Measurements from ENCODE around the gene RPL35.

GRCh38 chr9:124834591-124834990, 27.2 kb downstream of the RPL35 start:
- TF ChIP-seq CTCF (conservative IDR thresholded peaks at IDR 0.05 in 1 of 2, IDR thresholded peaks at IDR 0.05 in 1 of 2; ENCODE audit: low read depth in 1 of 2, low read length in 2 of 2), result no peak
- TF ChIP-seq EZH2 (IDR thresholded peaks at IDR 0.05; ENCODE audit: low read length, missing control alignments), result no peak
